Hematopoietic multipotent progenitor cell (in vitro differentiated cells): ENCODE results near the gene HGS. TPM values are rescaled to one million over a fixed set of nuclear protein-coding genes. Genes with fewer than 3 reads are reported as not detected.
A peak's percentile ranks its signal among the peaks of the same experiment; 100 is the strongest.

Source experiments
- DNase-seq, 3 donors: peaks; one replicate each; pipeline ENCODE4 v3.0.0-alpha.2; 2011 to 2015; ENCODE audit warnings: low read depth in 2 of 3, low spot score in 2 of 3
- total RNA-seq: library from RNA; depleted of rRNA; stranded (reverse); fragments of >200 nt; gene quantifications from one replicate; pipeline ENCODE4 v1.2.3, GENCODE V29; 2012

HGS gene
- total RNA-seq, 1 donor, result 82.9 TPM

- no peak for DNase-seq
Measured at GRCh38 chr17:81655378-81656117, 28.3 kb upstream of the HGS start.

DNA sequence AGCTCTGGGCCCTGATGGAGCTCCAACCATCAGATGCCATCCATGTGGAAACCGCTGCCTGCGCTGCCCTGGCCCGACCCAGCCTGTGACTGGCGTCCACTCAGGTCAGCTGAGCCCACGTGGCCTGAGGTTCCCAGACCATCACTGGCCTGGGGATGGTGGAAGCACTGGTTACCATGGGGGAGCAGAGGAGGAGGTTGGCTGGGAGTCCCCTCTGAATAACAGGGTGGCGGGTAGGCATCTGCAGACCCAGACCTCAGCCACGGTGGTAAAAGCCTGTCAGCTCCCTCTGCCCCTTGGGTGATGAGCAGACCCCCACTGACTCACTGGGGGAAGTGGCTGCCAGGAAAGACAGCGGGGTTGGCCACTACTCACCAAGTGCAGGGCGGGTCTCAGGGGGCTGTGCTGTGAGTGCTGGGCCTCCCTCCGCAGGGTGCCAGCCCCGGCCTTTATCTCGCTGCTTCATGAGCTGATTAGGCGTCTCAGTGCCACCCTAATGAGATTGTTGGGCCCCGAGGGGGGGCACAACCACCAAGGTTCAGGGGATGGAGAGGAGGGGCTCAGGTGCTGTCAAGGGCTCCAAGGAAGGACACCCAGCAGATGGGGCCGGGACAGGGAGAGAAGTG, 27.6 kb upstream of the HGS start, which contains the start of gene PDE6G:
Gene PDE6G, minus strand, starts transcription at position 425 of the 626 bp plus-strand sequence. CDS start 3,237 bp downstream, outside the sequence.
- peak in 2 of 3 donors; percentile 16 to 19 for DNase-seq

DNA sequence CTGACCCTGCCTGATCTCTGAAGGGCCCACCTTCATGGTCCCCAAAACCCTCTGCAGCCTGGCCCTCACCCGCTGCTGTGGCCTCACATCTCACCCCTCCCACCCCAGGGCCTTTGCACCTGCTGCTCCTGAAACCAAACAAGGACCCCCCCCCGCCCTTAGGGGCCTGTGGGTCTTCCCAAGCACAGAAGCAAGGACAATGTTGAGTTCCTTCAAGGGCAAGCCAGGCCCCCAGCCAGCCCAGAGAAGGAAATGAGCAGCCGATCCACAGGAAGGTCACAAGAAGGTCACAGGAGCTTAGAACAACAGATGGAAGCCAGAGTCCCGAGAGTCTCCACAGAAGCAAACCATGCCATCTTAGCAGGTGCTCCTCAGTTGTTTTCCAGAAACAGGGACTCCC, 27.0 kb upstream of the HGS start:
- no peak for DNase-seq

GRCh38 chr17:81659038-81659437, 24.8 kb upstream of the HGS start:
- no peak for DNase-seq

- DNase-seq, result no peak
Measured at GRCh38 chr17:81660441-81660840, 23.4 kb upstream of the HGS start.

GRCh38 chr17:81662002-81662401, 21.8 kb upstream of the HGS start:
- DNase-seq, result no peak

- DNase-seq, result no peak
Measured at GRCh38 chr17:81664051-81664470, 19.8 kb upstream of the HGS start.

GRCh38 chr17:81665205-81666091, 18.4 kb upstream of the HGS start:
- DNase-seq, result peak in 2 of 3 donors; percentile 29 to 39

DNA sequence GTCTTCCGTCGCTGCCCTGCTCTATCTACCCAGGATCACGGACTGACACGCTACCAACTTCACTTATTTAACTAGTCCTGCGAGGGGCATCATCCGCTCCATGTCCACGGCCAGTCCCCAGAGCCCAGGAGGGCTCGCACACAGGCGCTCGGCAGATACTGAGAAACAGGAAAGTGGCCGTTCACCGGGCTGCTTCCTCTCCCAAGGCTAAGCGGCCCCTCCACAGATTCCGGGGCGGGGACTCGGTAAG, 17.8 kb upstream of the HGS start:
- DNase-seq, result peak in 1 of 3 donors; percentile 82

DNA sequence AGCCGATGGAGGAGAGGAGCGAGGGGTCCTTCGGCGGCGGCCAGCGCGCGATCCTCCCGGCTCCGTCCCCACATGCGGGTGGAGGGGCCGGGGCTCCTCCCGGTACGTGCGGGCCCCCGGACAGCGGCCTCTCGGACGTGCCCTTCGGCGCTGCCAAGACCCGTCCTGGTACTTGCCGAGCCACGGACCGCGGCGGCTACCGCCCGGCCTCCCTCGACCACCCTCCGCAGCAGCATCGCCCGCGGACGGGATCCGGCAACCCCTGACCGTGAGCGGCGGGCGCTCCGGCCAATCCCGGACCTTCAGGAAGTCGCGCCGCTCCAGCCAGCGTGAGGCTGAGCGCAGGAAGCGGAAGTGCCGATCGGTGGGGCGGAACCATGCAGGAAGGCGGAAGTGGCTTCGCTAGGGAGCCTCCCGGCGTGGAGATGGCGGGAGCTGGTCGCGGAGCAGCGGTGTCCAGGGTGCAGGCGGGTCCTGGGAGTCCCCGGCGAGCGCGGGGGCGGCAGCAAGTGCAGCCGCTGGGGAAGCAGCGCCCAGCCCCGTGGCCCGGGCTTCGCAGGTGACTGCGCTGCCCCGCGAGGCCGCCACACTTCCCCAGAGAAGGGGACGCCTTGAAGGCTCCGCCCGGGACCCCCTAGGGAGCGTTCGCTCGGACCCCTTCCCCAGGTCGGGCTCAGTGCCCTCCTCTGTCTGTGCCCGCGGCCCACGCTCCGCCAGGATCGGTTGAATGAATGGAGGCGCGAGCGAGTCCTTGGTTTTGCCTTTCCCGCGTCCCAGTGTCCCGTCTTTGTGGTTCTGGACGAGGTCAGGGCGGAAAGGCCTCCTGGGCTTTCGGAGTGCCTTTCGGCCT, 17.2 kb upstream of the HGS start, which contains the start of the genes CCDC137 and OXLD1:
Gene CCDC137, plus strand, starts transcription at position 396 of the 850 bp plus-strand sequence. Its CDS starts 30 bp downstream, at position 426.
Gene OXLD1, minus strand, starts transcription at position 264 of the 850 bp plus-strand sequence. Its CDS starts 28 bp downstream, at position 236.
- peak; percentile 82 to 96 (median 94) for DNase-seq

DNA sequence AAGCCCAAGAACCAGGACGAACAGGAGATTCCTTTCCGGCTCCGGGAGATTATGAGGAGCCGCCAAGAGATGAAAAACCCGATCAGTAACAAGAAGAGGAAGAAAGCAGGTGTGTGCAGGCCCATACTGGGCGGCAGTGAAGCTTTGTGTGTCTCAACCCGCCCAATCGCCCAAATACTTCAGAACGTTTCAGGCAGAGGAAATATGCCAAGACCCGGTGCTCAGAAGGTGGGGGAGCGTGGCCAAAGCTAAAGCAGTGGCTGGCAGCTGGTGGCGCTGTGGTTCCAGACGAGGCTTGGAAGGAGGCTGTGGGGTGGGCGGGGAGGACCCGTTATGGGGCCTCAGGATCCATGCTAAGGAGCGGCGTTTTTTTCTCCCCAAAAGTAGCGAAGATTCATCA, 16.1 kb upstream of the HGS start:
- DNase-seq, result no peak

- no peak for DNase-seq
Measured at GRCh38 chr17:81672504-81672903, 11.3 kb upstream of the HGS start.

DNA sequence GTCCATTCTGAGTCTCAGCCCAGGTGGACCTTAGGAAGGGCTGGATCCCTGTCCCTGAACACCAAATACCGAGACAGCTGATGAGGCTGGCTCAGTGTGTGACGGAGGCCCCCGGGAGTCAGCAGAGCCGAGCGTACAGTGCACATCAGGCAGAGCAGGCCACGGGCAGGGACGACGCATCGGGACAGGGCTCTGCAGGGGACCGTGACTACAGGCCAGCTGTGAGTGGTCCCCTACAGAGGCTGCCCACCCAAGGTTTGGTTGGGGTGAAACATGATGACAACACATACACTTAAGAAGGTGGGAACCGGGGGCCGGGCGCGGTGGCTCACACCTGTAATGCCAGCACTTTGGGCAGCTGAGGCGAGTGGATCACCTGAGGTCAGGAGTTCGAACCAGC, 10.9 kb upstream of the HGS start:
- DNase-seq, result no peak

DNA sequence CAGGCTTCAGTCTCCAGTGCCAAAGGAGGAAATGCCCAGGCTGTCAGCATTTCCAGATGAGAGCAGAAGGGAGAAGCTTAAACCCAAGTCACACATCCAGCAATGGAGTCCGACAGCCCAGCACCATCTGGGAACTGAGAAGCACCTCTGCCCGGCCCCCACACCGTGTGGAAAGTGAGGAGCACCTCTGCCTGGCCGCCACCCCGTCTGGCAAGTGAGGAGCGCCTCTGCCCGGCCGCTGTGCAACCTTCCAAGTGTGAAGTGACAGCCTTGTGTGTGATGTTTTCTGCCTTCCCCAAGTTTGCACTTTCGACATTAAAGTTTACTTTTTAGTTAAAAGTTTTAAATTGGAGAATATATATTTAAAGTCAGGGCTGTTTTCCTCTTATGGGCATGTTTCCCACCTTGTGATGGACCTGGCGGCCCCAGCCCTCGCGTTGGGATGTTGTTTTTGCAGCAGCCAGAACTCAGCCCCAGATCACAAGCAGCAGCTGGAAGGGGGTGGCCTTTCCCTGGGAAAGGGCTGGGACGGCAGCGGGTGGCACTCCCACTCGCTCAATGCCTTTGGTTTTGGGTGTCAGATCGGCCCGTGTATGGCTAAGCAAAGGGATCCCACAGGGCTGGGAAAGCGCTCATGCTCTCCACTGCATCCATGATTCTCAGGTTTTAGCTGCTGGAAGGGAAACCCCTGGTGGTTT, 10.1 kb upstream of the HGS start:
- no peak for DNase-seq

DNA sequence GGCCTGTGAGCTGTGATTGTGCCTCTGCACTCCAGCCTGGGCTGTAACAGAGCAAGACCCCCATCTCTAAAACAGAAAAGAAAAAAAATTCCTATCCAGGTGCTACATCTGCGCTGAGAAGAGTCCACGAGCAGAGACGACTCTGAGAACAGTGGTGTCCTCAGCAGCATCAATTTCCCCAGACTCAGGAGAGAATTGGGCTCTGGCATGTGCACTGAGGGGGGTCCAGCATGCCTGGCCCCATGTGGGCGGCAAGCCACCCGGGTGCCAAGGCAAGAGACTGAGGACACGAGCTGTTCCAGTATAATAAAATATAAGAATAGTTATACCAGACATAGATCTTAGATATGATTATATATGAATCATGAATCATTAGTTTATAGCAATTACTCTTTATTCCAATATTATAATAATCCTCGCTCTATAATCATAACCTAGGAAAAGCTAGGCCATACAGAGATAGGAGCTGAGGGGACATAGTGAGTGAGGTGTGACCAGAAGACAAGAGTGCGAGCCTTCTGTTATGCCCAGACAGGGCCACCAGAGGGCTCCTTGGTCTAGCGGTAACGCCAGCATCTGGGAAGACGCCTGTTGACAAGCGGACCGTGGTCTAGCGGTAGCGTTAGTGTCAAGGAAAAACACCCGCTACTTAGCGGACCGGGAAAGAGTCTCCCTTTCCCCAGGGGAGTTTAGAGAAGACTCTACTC, 8.1 kb upstream of the HGS start:
- DNase-seq, result peak in 2 of 3 donors; percentile 18 to 24

DNA sequence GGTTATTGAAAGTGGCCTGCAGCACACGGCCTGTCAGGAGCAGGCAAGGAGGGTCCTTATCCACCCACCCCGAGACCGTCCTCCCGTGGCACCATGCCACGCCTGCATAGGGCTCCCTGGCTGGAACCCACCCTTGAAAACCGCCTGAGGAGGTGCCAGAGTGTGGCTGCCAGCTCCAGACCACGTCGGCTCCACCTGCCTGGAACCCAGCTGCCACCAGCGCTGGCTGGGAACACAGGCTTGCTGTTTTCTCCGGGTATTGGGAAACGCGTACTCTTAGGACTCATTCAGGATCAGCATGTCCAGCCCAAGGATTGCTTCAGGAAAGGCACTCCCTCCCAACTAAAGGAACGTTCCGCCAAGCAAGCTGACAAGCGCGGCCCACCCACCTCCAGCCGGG, 6.9 kb upstream of the HGS start:
- no peak for DNase-seq

GRCh38 chr17:81680150-81680549, 3.7 kb upstream of the HGS start:
- DNase-seq, result no peak

DNA sequence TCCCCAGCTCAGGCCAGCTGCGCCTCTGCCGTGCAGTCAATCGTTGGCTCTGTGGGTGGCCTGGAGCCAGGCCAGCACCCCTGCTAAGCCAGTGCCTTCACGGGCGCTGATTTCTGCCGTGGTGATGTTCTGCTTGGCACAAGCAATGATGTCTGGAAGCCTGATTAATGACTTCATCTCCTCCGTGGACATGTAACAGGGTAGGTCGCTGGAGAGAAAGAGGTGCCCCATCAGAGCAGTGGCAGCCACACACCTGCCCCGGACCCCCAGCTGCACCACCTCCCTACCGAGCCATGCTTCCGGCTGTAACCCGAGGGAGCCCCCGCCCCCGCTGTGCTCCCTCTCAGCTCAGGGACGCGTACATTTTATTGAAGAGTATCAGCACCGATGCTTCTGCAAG, 2.1 kb upstream of the HGS start:
- no peak for DNase-seq

GRCh38 chr17:81682565-81683207, 1.1 kb upstream of the HGS start:
- DNase-seq, result no peak
